Ovary (tissue), 9 donors: ENCODE measurements around the gene VGLL4. TPM values are rescaled to one million over a fixed set of nuclear protein-coding genes. Genes with fewer than 3 reads are reported as not detected.

ENCODE experiments used
- DNase-seq, 5 donors: peaks; one replicate each; pipeline ENCODE4 v3.0.0-alpha.2; 2019 to 2020
- H3K27ac ChIP-seq, 2 donors: fragments of 200-600 bp; one replicate each; pipeline versions ENCODE4 v1.5.1 to v1.8.0; 2019 to 2022
- H3K27me3 ChIP-seq: fragments of 200-600 bp; one replicate; pipeline ENCODE4 v1.8.0; 2022
- H3K36me3 ChIP-seq: fragments of 200-600 bp; sonication (generic); one replicate; pipeline ENCODE4 v1.5.1; 2019
- H3K4me1 ChIP-seq: one replicate; pipeline ENCODE4 v1.8.1; 2013; ENCODE audit warnings: mild to moderate bottlenecking, moderate library complexity; ENCODE audit not compliant: insufficient read depth
- H3K4me3 ChIP-seq: fragments of 200-600 bp; sonication (generic); one replicate; pipeline ENCODE4 v1.5.1; 2017
- H3K9me3 ChIP-seq, 2 donors: fragments of 200-600 bp in 1 of 2; sonication (generic) in 1 of 2; one replicate each; pipeline versions ENCODE4 v1.5.1 to v1.8.1; 2013 to 2019; ENCODE audit warnings: mild to moderate bottlenecking in 1 of 2, moderate library complexity in 1 of 2
- EP300 ChIP-seq: sonication (generic); formaldehyde crosslinking; IDR thresholded peaks from one replicate; pipeline ENCODE4 v1.6.1; 2017; ENCODE audit warnings: antibody characterized with exemption
- POLR2A ChIP-seq: fragments of 450-650 bp; IDR thresholded peaks from one replicate; pipeline ENCODE4 v1.6.1; 2017; ENCODE audit warnings: antibody characterized with exemption, mild to moderate bottlenecking, moderate library complexity
- WGBS, 3 donors: extraction: QIAGEN DNeasy Blood & Tissue Kit in 1 of 3; methylation state at CpG; one replicate each; pipeline versions ENCODE4 v1.1.5 to v1.1.7; 2013 to 2017; 5-methylcytosine and 5-hydroxymethylcytosine counted together
- intact Hi-C, 4 donors: fragments of 100-400 bp; cut with DNase I; formaldehyde crosslinking; loops; one replicate each; pipeline versions ENCODE4 v1.11.0 to v1.15.1; 2022 to 2023
- polyA plus RNA-seq, 2 donors: library from polyadenylated mRNA; stranded (reverse); fragments of 200-250 nt in 1 of 2; fragments of 350-450 nt in 1 of 2; fragmentation: Illumina TruSeq in 1 of 2; extraction: RNeasy Lipid Tissue Mini Kit (QIAGEN cat#74804) in 1 of 2; gene quantifications; one replicate each; pipeline ENCODE4 v1.2.3, GENCODE V29; 2013 to 2014
- total RNA-seq, 7 donors: library from RNA; depleted of rRNA in 2 of 7; stranded (reverse); fragments of >200 nt in 2 of 7; fragmentation: NEBNext Ultra II Directional in 3 of 7; extraction: Animal tissue kit (Norgen Biotek cat#: 25700) in 3 of 7; gene quantifications; one replicate each; pipeline versions ENCODE4 v1.1.0 to v1.2.4, GENCODE V29; 2016 to 2023
- TF ChIP-seq, protein P1 (sequence below), 3 donors: fragments of 450-650 bp in 2 of 3; fragments of 200-600 bp in 1 of 3; IDR thresholded peaks; one replicate each; pipeline versions ENCODE4 v1.5.1 to v1.8.0; 2016 to 2022; ENCODE audit warnings: antibody characterized with exemption in 3 of 3, mild to moderate bottlenecking in 1 of 3
- donor health status: DM: no; HTN: no; CAD: no; lungs with moderate emphysema.
- donor health status: DM: no; HTN: no; CAD: no.
- donor health status: Bipolar disorder and iron deficiency.
- donor health status: DM: yes; HTN: yes; CAD: no.
- donor health status: DM: no; HTN: no; CAD: no.
- donor health status: DM: yes; HTN: yes; CAD: no.

The VGLL4 gene
- total and polyA plus RNA-seq, 9 donors, result 73.2 to 120 (median 106) TPM

DNA sequence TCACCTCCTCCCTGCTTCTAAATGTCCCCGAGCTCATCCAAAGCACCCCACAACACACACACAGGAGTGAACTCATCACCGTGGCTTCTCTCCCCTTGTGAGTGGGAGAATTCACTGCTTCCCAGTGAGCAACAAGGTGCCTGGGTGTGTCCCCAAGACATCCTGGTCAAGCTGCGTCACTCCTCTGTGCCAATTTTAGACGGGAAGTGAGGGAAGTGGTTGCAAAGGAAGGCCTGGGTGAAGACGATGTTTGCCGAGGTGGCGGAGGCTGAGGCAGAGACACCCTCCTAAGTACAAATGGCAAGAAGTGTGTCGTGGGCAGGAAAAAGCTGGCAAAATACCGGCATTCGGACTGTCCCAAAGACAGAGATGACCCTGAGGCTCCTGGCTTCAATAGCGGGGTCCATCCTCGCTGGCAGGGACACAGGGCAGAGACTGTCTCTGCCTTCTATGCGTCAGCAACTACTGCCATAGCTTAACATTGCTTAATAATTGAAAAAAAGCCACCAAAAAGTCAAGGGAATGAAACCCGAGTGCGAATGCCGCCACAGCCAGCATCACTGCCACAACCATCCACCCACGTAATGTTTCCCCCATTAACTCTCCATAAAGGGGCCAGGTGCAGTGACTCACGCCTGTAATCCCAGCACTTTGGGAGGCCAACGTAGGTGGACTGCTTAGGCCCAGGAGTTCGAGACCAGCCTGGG is 72.8 kb downstream of the VGLL4 start:
- 81 to 84% (median 82%) methylated on average over 20 of the region's 20 CpGs for WGBS, 3 donors
- peak in 1 of 5 donors; percentile 17 for DNase-seq
- Histone ChIP-seq H3K27me3 (no peaks in the 10 kb centered on the region), H3K36me3 (no peaks in the 10 kb centered on the region), H3K4me1 (peaks cover 25% of the 10 kb centered on the region), H3K27ac (peak overlapping the region in 1 of 2 donors; percentile 77), H3K9me3 (no peaks in the 10 kb centered on the region), H3K4me3 (no peak overlapping the region)
- TF ChIP-seq, protein P1, sequence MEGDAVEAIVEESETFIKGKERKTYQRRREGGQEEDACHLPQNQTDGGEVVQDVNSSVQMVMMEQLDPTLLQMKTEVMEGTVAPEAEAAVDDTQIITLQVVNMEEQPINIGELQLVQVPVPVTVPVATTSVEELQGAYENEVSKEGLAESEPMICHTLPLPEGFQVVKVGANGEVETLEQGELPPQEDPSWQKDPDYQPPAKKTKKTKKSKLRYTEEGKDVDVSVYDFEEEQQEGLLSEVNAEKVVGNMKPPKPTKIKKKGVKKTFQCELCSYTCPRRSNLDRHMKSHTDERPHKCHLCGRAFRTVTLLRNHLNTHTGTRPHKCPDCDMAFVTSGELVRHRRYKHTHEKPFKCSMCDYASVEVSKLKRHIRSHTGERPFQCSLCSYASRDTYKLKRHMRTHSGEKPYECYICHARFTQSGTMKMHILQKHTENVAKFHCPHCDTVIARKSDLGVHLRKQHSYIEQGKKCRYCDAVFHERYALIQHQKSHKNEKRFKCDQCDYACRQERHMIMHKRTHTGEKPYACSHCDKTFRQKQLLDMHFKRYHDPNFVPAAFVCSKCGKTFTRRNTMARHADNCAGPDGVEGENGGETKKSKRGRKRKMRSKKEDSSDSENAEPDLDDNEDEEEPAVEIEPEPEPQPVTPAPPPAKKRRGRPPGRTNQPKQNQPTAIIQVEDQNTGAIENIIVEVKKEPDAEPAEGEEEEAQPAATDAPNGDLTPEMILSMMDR (IDR thresholded peaks at IDR 0.05), result no peak
- TF ChIP-seq POLR2A (no peak), EP300 (no peak)
- intact Hi-C loops, result no loop called here

- 44 to 55% (median 53%) methylated on average over 12 to 13 of the region's 13 CpGs for WGBS, 3 donors
- Histone ChIP-seq H3K36me3 (no peaks in the 10 kb centered on the region), H3K27me3 (no peaks in the 10 kb centered on the region), H3K27ac (peak overlapping the region in 1 of 2 donors; percentile 77), H3K4me3 (no peak overlapping the region), H3K9me3 (no peaks in the 10 kb centered on the region), H3K4me1 (peaks cover 21% of the 10 kb centered on the region)
- TF ChIP-seq POLR2A, result no peak
- TF ChIP-seq, protein P1 (IDR thresholded peaks at IDR 0.05), result no peak
- TF ChIP-seq EP300, result no peak
- DNase-seq, result peak in 2 of 5 donors; percentile 25 to 34
- intact Hi-C loops, result no loop called here
Measured at GRCh38 chr3:11570251-11570650, 73.5 kb downstream of the VGLL4 start.

DNA sequence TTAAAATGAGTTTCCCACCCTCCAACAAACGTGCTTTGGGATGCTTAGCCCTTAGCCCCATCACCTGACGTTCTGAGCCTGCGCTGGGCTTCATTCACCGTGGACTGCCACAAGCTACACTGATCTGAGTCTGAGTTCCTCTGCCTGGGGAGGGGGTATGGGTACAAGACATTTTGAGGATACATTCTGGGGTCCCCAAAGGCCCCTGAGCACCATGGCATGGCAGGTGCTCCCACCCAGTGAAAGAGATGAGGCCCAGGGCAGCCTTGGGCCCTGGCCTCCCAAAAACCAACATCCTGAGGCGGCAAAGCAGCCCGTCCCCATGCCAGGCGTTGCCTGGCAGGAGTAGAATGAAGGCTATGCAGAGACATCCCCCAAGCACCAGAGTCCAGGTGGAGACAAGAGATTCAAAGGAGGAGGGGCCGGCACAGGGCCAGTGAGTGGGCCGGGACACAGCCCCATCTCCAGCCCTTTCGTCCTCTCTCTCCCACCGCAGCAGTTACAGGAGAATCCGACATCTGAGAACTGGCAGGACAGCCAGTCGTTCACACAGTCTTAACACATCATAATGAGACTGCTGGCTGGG is 74.5 kb downstream of the VGLL4 start:
- H3K4me3 ChIP-seq, result no peak overlapping the region
- 72 to 78% (median 75%) methylated on average over 13 of the region's 13 CpGs for WGBS, 3 donors
- H3K4me1 ChIP-seq, result peaks cover 21% of the 10 kb centered on the region
- peak in 2 of 5 donors; percentile 16 to 34 for DNase-seq
- peak overlapping the region; percentile 77 to 83 for H3K27ac ChIP-seq
- no peaks in the 10 kb centered on the region for H3K36me3 ChIP-seq
- intact Hi-C loops, result no loop called here
- TF ChIP-seq, protein P1 (IDR thresholded peaks at IDR 0.05), result no peak
- TF ChIP-seq POLR2A (no peak), EP300 (no peak)
- H3K9me3 ChIP-seq, result no peaks in the 10 kb centered on the region
- no peaks in the 10 kb centered on the region for H3K27me3 ChIP-seq

DNA sequence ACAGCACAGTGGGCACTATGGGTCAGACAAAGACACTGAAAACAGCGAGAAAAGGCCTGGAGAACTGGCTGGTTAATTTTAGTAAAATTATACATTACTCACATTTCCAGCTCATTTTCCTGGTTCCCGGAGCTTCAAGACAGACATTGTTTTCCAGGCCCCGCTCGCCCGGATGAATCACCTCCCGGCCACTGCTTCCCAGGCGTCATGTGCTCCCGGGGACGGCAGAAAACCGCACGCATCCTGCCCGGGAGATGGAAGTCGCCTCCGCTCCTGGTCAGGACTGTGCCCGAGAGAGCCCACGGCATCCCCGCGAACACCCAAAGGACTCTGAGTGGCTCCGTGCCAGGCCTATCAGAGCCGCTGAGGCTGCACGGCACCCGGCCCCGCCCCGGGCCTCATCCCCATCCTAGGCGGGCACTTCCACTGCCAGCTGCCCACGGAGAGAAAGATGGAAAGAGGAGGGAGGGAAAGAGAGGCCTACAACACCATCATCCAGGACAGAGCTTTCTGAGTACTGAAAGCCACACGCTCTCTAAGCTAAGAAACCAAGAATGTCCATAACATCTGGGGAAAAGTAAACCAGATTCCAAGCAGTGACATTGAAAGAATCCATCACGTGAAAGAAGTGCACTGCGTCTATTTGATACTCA is 75.1 kb downstream of the VGLL4 start:
- DNase-seq, result peak; percentile 70 to 81 (median 72)
- H3K9me3 ChIP-seq, result no peaks in the 10 kb centered on the region
- H3K36me3 ChIP-seq, result no peaks in the 10 kb centered on the region
- 25 to 40% (median 29%) methylated on average over 29 of the region's 29 CpGs for WGBS, 3 donors
- TF ChIP-seq, protein P1 (IDR thresholded peaks at IDR 0.05), result no peak
- TF ChIP-seq EP300 (no peak), POLR2A (no peak)
- H3K4me1 ChIP-seq, result peaks cover 21% of the 10 kb centered on the region
- H3K4me3 ChIP-seq, result peak overlapping the region; percentile 19
- H3K27me3 ChIP-seq, result no peaks in the 10 kb centered on the region
- H3K27ac ChIP-seq, result peak overlapping the region; percentile 77 to 83
- intact Hi-C loops, result no loop called here
